Subcutaneous abdominal adipose tissue (tissue), 5 donors: ENCODE results near the gene ATAD1.
"Not testable (repeated sequence)": the region's sequence is repeated elsewhere in the genome, so short reads cannot be mapped to it uniquely, and the experiment has no call there.

Experiments used
- H3K27ac ChIP-seq: one replicate; pipeline ENCODE4 v1.7.0; 2013; ENCODE audit warnings: low read depth, mild to moderate bottlenecking, inconsistent platforms, low read length, moderate library complexity
- H3K27me3 ChIP-seq, 5 donors: one replicate each; pipeline ENCODE4 v1.7.0; 2013; ENCODE audit warnings: low read length in 5 of 5, inconsistent platforms in 1 of 5; ENCODE audit not compliant: control insufficient read depth in 5 of 5, insufficient read depth in 4 of 5
- H3K36me3 ChIP-seq, 5 donors: one replicate each; pipeline ENCODE4 v1.7.0; 2013; ENCODE audit warnings: low read length in 5 of 5; ENCODE audit not compliant: control insufficient read depth in 5 of 5, insufficient read depth in 5 of 5
- H3K4me1 ChIP-seq, 5 donors: one replicate each; pipeline ENCODE4 v1.7.0; 2013; ENCODE audit warnings: low read length in 5 of 5, mild to moderate bottlenecking in 3 of 5, moderate library complexity in 1 of 5; ENCODE audit not compliant: control insufficient read depth in 5 of 5, insufficient read depth in 5 of 5
- H3K4me3 ChIP-seq, 5 donors: one replicate each; pipeline ENCODE4 v1.7.0; 2013; ENCODE audit warnings: low read length in 5 of 5, low read depth in 1 of 5
- H3K9ac ChIP-seq, 5 donors: one replicate each; pipeline ENCODE4 v1.7.0; 2013; ENCODE audit warnings: low read length in 5 of 5, mild to moderate bottlenecking in 4 of 5, moderate library complexity in 3 of 5
- H3K9me3 ChIP-seq, 5 donors: one replicate each; pipeline ENCODE4 v1.7.0; 2013; ENCODE audit warnings: low read length in 5 of 5; ENCODE audit not compliant: control insufficient read depth in 5 of 5
- donor health status: healthy.
- donor health status: healthy.
- donor health status: healthy.
- donor health status: healthy.
- donor health status: healthy.

The ATAD1 gene

DNA sequence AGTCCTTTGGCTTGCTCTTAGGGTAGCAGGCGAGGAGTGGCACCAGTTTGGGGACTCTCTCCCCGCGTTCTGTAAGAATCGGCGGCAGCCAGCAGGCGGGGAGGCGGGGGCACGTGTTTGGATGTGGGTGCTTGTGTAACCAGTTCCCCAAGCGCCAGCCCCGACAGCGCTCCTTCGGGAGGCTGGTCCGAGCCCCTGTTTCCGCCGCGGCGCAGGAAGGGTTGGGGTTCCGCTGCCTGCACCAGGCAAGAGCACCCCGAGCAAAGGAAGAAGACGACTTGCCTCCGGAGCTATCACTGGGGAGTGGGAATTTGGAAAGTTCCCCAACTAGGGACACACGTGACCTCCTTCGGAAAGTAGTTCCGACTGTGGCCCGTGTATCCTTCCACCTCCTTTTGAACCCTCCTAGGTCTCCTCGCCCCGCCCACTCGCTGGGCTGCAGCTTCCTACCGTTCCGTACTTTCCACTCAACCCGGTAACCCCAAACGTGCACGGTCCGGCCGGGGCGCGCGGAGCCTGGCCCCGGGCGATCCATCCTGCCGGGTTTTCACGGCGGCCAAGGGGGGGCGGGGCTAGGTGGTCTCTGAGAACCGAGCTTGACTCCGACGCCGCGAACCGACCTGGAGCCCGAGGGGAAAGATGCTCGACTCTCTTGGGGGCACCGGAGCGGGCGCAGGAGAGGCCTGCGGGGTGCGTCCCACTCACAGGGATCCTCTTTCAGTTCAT is 44.1 kb upstream of the ATAD1 start:
- Histone ChIP-seq H3K9ac (peak overlapping the region; percentile 43 to 89 (median 81)), H3K27ac (peak overlapping the region; percentile 91), H3K4me3 (peak overlapping the region; percentile 92 to 100 (median 98)), H3K4me1 (peaks cover 0 to 32% (median 28%) of the 10 kb centered on the region in 5 donors), H3K9me3 (no peaks in the 10 kb centered on the region), H3K36me3 (no peaks in the 10 kb centered on the region), H3K27me3 (no peaks in the 10 kb centered on the region)

DNA sequence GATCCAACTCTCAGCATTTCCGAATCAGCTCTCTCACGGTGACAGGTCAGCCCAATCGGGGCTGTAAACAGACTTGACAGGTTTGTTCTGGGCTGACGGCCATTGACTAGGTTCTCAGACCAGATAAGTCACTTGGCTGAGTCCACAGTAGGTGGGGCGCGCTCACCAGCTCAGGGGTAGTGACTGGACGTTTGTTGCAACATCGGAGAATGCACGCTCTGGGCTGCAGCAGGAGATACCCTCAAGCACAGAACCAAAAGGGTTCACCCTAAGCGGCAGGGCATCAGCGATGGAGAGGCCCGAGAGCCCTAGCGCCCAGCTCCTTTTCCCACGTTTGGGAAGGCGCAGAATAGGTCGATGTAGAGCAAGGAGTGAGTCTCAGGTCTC is 43.5 kb upstream of the ATAD1 start:
- no peaks in the 10 kb centered on the region for H3K27me3 ChIP-seq
- peak overlapping the region; percentile 91 for H3K27ac ChIP-seq
- H3K36me3 ChIP-seq = no peaks in the 10 kb centered on the region
- no peaks in the 10 kb centered on the region for H3K9me3 ChIP-seq
- H3K9ac ChIP-seq = peak overlapping the region; percentile 33 to 89 (median 81)
- H3K4me3 ChIP-seq = peak overlapping the region; percentile 92 to 100 (median 98)
- H3K4me1 ChIP-seq = peaks cover 0 to 32% (median 28%) of the 10 kb centered on the region in 5 donors

DNA sequence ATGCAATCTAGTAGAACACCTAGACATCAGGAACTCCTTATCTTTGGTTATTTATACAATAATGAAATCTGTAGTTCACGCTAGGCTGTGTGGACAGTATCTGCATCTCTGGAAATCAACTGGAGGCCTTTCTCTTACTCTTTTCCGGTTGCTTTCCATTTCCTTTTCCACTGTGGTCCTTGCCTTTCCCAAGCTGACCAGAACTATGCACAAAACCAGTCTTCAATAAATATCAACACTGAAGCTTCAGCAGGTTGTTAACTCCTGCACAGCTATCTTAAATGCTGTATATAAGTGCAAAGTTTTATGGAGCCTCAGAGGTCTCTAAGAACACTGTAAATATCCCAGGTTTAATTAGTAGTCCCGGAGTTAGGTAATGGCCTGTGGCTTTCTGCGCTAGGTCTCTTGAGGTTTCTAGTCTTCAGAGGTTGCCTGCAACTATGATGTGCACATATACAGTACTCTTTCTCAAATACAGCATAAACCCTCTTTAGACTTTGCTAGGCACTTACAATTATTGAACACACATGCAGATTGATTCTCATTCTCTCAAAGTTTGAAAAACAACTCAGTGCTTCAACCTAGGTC is 42.9 kb upstream of the ATAD1 start:
- Histone ChIP-seq H3K4me3 (peak overlapping the region in 4 of 5 donors; percentile 98 to 100 (median 98)), H3K9ac (peak overlapping the region in 3 of 5 donors; percentile 33 to 89 (median 85))

DNA sequence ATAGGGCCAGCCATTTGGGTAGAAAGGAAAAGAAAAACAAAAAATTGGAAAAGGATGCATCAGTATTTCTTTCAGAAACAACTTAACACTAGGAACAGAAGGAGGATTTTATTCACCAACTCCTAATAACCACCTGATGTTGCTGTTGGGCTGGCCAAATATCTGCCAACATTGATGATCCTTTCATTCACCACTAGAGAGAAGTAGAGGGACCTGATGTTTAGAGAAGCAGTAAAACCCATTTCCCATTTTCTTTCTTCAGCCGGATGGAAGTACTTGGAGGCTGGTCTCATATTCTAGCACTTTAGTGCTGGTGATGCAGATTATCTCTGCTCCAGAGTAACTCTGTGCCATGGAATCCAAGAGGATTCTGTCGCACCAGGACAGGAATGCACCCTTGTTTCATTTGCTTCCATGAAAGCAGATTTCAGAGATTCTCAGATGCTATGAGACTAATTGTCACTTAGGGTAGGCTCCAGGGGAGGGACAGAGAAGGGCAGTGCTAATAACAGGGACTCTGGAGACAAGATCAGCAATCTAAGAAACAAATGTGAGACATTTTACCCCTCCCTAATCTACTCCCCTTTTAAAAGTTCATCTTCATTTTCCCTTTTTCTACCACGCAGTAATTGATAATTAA is 42.2 kb upstream of the ATAD1 start:
- H3K4me1 ChIP-seq = peaks cover 0 to 28% (median 23%) of the 10 kb centered on the region in 5 donors
- no peaks in the 10 kb centered on the region for H3K9me3 ChIP-seq
- no peaks in the 10 kb centered on the region for H3K27me3 ChIP-seq
- H3K27ac ChIP-seq = peak overlapping the region; percentile 91
- no peak overlapping the region for H3K4me3 ChIP-seq
- no peak overlapping the region for H3K9ac ChIP-seq
- H3K36me3 ChIP-seq = no peaks in the 10 kb centered on the region

More for the DNA sequence above, 42.9 kb upstream of the ATAD1 start:
- Histone ChIP-seq H3K4me1 (peaks cover 0 to 32% (median 27%) of the 10 kb centered on the region in 5 donors), H3K27me3 (no peaks in the 10 kb centered on the region), H3K36me3 (no peaks in the 10 kb centered on the region), H3K27ac (peak overlapping the region; percentile 91), H3K9me3 (no peaks in the 10 kb centered on the region)

DNA sequence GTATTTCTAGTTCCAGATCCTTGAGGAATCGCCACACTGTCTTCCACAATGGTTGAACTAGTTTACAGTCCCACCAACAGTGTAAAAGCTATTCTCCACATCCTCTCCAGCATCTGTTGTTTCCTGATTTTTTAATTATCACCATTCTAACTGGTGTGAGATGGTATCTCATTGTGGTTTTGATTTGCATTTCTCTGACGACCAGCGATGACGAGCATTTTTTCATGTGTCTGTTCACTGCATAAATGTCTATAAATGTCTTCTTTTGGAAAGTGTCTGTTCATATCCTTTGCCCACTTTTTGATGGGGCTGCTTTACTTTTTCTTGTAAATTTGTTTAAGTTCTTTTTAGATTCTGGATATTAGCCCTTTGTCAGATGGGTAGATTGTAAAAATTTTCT is 37.6 kb upstream of the ATAD1 start:
- H3K4me3 ChIP-seq, H3K9ac ChIP-seq, H3K27ac ChIP-seq, H3K27me3 ChIP-seq, H3K9me3 ChIP-seq, H3K36me3 ChIP-seq: not testable (repeated sequence)
- peaks cover 0 to 11% (median 4%) of the 10 kb centered on the region in 5 donors for H3K4me1 ChIP-seq

DNA sequence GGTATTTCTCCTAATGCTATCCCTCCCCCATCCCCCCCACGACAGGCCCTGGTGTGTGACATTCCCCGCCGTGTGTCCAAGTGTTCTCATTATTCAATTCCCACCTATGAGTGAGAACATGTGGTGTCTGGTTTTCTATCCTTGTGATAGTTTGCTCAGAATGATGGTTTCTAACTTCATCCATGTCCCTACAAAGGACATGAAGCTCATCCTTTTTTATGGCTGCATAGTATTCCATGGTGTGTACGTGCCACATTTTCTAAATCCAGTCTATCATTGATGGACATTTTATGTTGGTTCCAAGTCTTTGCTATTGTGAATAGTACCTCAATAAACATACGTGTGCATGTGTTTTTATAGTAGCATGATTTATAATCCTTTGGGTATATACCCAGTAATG is 37.2 kb upstream of the ATAD1 start:
- not testable (repeated sequence) for H3K4me1 ChIP-seq, H3K27me3 ChIP-seq, H3K9ac ChIP-seq, H3K36me3 ChIP-seq, H3K27ac ChIP-seq, H3K9me3 ChIP-seq, H3K4me3 ChIP-seq

DNA sequence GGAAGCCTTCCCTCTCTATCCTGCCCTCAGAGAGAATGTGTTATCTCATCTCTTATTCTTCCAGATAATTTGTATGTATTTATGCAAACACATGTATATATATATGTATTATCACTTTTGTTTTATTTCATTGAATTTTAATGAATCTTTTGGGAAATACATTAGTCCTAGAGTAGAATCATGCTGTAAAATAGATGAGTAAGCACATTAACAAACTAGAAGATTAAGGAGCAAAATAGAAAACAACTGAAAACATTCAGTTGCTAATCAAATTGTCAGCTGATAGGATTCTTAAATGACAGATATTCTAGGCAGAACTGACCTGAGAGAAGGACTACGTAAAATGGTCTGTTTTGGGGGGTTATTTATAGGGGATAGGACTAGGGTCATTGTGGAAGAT is 34.1 kb upstream of the ATAD1 start:
- Histone ChIP-seq H3K27ac (no peak overlapping the region), H3K9me3 (no peaks in the 10 kb centered on the region), H3K27me3 (no peaks in the 10 kb centered on the region), H3K36me3 (no peaks in the 10 kb centered on the region), H3K4me3 (no peak overlapping the region), H3K4me1 (peaks cover 0 to 9% (median 0%) of the 10 kb centered on the region in 5 donors), H3K9ac (no peak overlapping the region)

DNA sequence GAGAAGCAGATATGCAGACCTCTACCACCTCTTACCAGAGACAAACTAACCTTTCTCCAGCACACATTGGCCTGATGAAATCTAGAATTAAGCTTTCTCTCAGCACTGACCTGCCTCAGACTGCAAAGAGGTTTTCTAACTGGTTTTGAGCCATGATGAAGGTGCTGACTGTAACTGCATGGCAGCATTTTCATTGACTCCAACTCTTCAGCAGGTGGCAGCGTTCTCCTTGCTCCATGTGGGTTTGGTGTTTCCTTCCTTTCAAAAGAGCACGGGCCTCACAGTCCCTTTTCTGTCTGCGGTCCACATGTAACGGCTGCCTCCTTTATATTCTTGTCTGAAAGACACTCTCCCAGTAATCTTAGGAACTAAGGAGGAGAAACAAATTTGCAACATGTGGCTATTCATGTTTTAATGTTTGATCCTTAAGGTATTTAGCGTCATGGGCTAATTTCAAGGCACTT is 32.7 kb upstream of the ATAD1 start:
- H3K9ac ChIP-seq = peak overlapping the region in 2 of 5 donors; percentile 10

DNA sequence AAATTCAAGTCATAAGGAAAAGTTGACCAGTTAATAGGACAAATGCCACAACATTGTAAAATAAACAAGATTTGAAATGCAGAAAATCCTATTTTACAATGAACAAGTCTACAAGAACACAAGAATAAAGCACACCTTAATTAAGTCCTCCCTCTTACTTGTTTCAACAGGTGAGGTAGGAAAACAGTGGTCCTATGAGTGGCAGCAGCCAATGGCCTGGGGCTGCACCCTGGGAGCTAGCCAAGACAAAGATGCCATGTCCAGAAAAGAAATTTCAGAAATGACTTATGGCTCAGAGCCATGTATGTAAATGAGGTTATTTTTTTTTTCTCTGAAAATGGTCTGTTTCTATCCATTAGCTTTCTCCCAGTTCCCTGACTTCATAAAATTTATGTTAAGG is 31.0 kb upstream of the ATAD1 start:
- Histone ChIP-seq H3K4me3 (no peak overlapping the region), H3K36me3 (no peaks in the 10 kb centered on the region), H3K9ac (no peak overlapping the region), H3K27me3 (no peaks in the 10 kb centered on the region), H3K27ac (no peak overlapping the region), H3K9me3 (no peaks in the 10 kb centered on the region), H3K4me1 (peaks cover 0 to 9% (median 0%) of the 10 kb centered on the region in 5 donors)

More for the DNA sequence above, 32.7 kb upstream of the ATAD1 start:
- peaks cover 0 to 9% (median 0%) of the 10 kb centered on the region in 5 donors for H3K4me1 ChIP-seq
- H3K36me3 ChIP-seq = no peaks in the 10 kb centered on the region
- H3K9me3 ChIP-seq = no peaks in the 10 kb centered on the region
- no peak overlapping the region for H3K4me3 ChIP-seq
- no peak overlapping the region for H3K27ac ChIP-seq
- H3K27me3 ChIP-seq = no peaks in the 10 kb centered on the region

DNA sequence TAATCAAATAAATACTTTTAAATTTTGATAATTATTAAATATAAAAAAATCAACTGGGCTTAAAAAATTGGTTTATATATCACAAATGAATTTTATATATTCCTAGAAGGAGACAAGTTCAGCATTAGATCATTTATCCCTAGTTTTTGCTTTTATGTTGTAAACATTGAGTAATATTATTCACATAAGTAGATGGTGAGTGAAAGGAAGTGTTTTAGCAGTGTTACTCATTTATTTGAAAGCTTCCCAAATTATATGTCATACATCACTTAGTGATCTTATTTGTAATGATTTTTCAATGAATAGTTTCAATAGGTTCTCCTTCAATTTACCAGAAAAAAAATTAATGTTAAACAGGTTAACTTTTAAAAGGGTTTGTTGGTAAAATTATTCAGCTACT is 29.5 kb upstream of the ATAD1 start:
- Histone ChIP-seq H3K4me3 (no peak overlapping the region), H3K27ac (no peak overlapping the region), H3K27me3 (no peaks in the 10 kb centered on the region), H3K9me3 (no peaks in the 10 kb centered on the region), H3K4me1 (peaks cover 0 to 9% (median 0%) of the 10 kb centered on the region in 5 donors), H3K36me3 (no peaks in the 10 kb centered on the region), H3K9ac (no peak overlapping the region)
